Fibroblast of lung (primary cell): ENCODE measurements around the gene HABP2. TPM values are rescaled to one million over a fixed set of nuclear protein-coding genes. Genes with fewer than 3 reads are reported as not detected.

Experiments
- DNase-seq, 2 donors: peaks; one replicate each; pipeline versions ENCODE4 v3.0.0 to v3.0.0-alpha.2; 2010; ENCODE audit warnings: low read depth in 2 of 2
- H2AFZ ChIP-seq: 2 replicates; pipeline ENCODE4 v1.5.1; 2012; ENCODE audit warnings: low read length, control low read depth, inconsistent platforms
- H3K27ac ChIP-seq: 2 replicates; pipeline ENCODE4 v1.5.1; 2011; ENCODE audit warnings: low read length, control low read depth; ENCODE audit not compliant: insufficient read depth
- H3K27me3 ChIP-seq: 2 replicates; pipeline ENCODE4 v1.5.1; 2011; ENCODE audit warnings: mild to moderate bottlenecking, low read length; ENCODE audit not compliant: control insufficient read depth, insufficient read depth
- H3K36me3 ChIP-seq: 2 replicates; pipeline ENCODE4 v1.5.1; 2011; ENCODE audit warnings: low read length; ENCODE audit not compliant: control insufficient read depth, insufficient read depth
- H3K4me1 ChIP-seq: 2 replicates; pipeline ENCODE4 v1.5.1; 2011; ENCODE audit warnings: low read length; ENCODE audit not compliant: control insufficient read depth, insufficient read depth; ENCODE audit errors: extremely low read depth
- H3K4me2 ChIP-seq: 2 replicates; pipeline ENCODE4 v1.5.1; 2011; ENCODE audit warnings: low read length, control low read depth; ENCODE audit not compliant: insufficient read depth; ENCODE audit errors: extremely low read depth
- H3K4me3 ChIP-seq, 4 experiments: fragments of 200-600 bp in 1 of 4; sonication (generic) in 1 of 4; replicated peaks in 1 of 4; 2 replicates each; pipeline ENCODE4 v1.5.1; 2011 to 2016; ENCODE audit warnings: low read length in 4 of 4, low read depth in 3 of 4, mild to moderate bottlenecking in 3 of 4, control low read depth in 2 of 4, inconsistent platforms in 1 of 4, mixed read lengths in 1 of 4; ENCODE audit not compliant: insufficient read depth in 1 of 4; ENCODE audit errors: control extremely low read depth in 1 of 4
- H3K79me2 ChIP-seq: 2 replicates; pipeline ENCODE4 v1.5.1; 2012; ENCODE audit warnings: mild to moderate bottlenecking, low read length, inconsistent platforms; ENCODE audit not compliant: control insufficient read depth, insufficient read depth
- H3K9ac ChIP-seq: 2 replicates; pipeline ENCODE4 v1.5.1; 2011; ENCODE audit warnings: mild to moderate bottlenecking, low read length, control low read depth; ENCODE audit not compliant: insufficient read depth
- H3K9me3 ChIP-seq: 2 replicates; pipeline ENCODE4 v1.5.1; 2012; ENCODE audit warnings: low read depth, low read length; ENCODE audit not compliant: control insufficient read depth, insufficient read depth
- H4K20me1 ChIP-seq: 2 replicates; pipeline ENCODE4 v1.5.1; 2011; ENCODE audit warnings: low read length; ENCODE audit not compliant: control insufficient read depth, insufficient read depth; ENCODE audit errors: extremely low read depth
- CTCF ChIP-seq, 2 donors: IDR thresholded peaks in 1 of 2; conservative IDR thresholded peaks in 1 of 2; 1 replicate in 1 of 2; 2 replicates in 1 of 2; pipeline ENCODE4 v1.5.1; 2011 to 2012; ENCODE audit warnings: low read length in 2 of 2, control low read depth in 1 of 2, inconsistent platforms in 1 of 2, low read depth in 1 of 2, mild to moderate bottlenecking in 1 of 2
- EZH2 ChIP-seq: IDR thresholded peaks from 2 replicates; pipeline ENCODE4 v1.5.1; 2012; ENCODE audit warnings: low read length, control low read depth, mild to moderate bottlenecking; ENCODE audit errors: missing control alignments
- polyA plus RNA-seq, 2 donors: library from polyadenylated mRNA; depleted of rRNA in 1 of 2; stranded (reverse) in 1 of 2; unstranded in 1 of 2; fragments of >200 nt; gene quantifications; 2 replicates each; pipeline ENCODE4 v1.2.1, GENCODE V29; 2011 to 2012; ENCODE audit warnings: missing spikeins in 1 of 2
- total RNA-seq: library from RNA; depleted of rRNA; stranded (reverse); fragments of >200 nt; gene quantifications from 2 replicates; pipeline ENCODE4 v1.2.1, GENCODE V29; 2014

Gene HABP2
- total and polyA plus RNA-seq, 2 donors (not counting 1 experiment from before 2014, with no cell fraction given) = not detected

- no peaks in the 10 kb centered on the region for H3K36me3 ChIP-seq
- H3K4me1 ChIP-seq = no peaks in the 10 kb centered on the region
- no peaks in the 10 kb centered on the region for H3K9me3 ChIP-seq
- H3K27me3 ChIP-seq = no peaks in the 10 kb centered on the region
- H3K27ac ChIP-seq = no peak overlapping the region
- no peak overlapping the region for H2AFZ ChIP-seq
- no peaks in the 10 kb centered on the region for H3K79me2 ChIP-seq
- TF ChIP-seq CTCF (conservative IDR thresholded peaks at IDR 0.05 in 1 of 2, IDR thresholded peaks at IDR 0.05 in 1 of 2; ENCODE audit: low read depth in 1 of 2, low read length in 2 of 2) (no peak), EZH2 (no peak)
- no peak overlapping the region for H3K9ac ChIP-seq
- no peaks in the 10 kb centered on the region for H4K20me1 ChIP-seq
- DNase-seq = peak in 1 of 2 donors; percentile 54
- H3K4me2 ChIP-seq = no peak overlapping the region
- no peak overlapping the region for H3K4me3 ChIP-seq
Observed at GRCh38 chr10:113609704-113610108, 56.9 kb downstream of the HABP2 start.

DNA sequence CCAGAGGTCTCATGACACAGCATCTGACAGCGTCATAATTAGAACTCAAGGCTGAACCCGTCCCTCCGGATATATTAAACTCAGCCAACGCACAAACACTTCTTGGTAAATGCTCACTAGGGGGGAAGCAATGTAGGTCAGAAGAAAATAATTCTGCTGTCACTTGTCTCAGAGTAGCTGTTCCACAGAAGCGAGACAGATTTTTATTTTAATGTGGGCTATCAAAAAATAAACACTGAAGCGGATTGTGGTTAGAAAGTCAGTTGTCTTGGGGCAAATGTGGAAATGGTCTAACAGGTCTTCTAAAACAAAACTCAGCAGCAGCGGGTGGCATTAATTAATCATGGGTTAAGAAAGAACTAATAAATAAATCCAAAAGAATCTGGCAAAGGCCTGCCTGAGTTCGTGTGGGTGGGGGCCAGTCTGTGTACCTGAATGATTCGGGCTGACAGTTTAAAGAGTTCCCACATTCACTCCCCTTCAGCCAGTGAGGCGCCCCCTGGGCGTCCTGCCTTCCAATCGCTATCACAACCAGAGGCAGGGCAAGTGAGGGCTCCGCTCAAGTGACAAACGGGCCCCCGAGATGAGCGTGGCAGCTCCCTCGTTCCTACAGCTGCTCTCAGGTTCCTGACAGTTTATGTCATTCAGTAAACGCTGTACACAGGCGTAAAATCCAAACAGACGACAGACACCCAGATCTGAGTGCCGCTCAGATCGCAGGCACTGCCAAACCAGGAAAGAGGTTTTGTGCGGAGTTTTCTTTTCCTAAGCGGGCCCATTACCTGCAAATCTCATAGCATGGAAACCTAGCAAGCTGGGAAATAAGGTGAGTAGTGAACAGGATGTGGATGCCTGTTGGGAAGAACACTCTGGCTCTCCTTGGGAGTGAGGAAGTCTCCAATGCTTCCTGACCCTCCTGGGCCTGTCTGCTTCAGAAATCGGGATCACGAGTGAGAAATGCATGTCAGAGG lies 58.1 kb downstream of the HABP2 start:
- H3K79me2 ChIP-seq = no peaks in the 10 kb centered on the region
- no peaks in the 10 kb centered on the region for H4K20me1 ChIP-seq
- H2AFZ ChIP-seq = no peak overlapping the region
- H3K4me2 ChIP-seq = no peak overlapping the region
- H3K27ac ChIP-seq = no peak overlapping the region
- no peak overlapping the region for H3K9ac ChIP-seq
- no peak overlapping the region for H3K4me3 ChIP-seq
- no peaks in the 10 kb centered on the region for H3K4me1 ChIP-seq
- no peaks in the 10 kb centered on the region for H3K27me3 ChIP-seq
- no peaks in the 10 kb centered on the region for H3K36me3 ChIP-seq
- peak in 1 of 2 donors; percentile 59 for DNase-seq
- no peaks in the 10 kb centered on the region for H3K9me3 ChIP-seq
- TF ChIP-seq CTCF (conservative IDR thresholded peaks at IDR 0.05 in 1 of 2, IDR thresholded peaks at IDR 0.05 in 1 of 2; ENCODE audit: low read depth in 1 of 2, low read length in 2 of 2) (no peak), EZH2 (no peak)

- Histone ChIP-seq H3K9me3 (no peaks in the 10 kb centered on the region), H3K27me3 (no peaks in the 10 kb centered on the region), H3K4me1 (no peaks in the 10 kb centered on the region), H3K27ac (no peak overlapping the region), H3K4me3 (no peak overlapping the region), H3K36me3 (no peaks in the 10 kb centered on the region), H2AFZ (no peak overlapping the region), H3K9ac (no peak overlapping the region), H3K4me2 (no peak overlapping the region), H3K79me2 (no peaks in the 10 kb centered on the region), H4K20me1 (no peaks in the 10 kb centered on the region)
- TF ChIP-seq CTCF (conservative IDR thresholded peaks at IDR 0.05 in 1 of 2, IDR thresholded peaks at IDR 0.05 in 1 of 2; ENCODE audit: low read depth in 1 of 2, low read length in 2 of 2) (no peak), EZH2 (no peak)
- DNase-seq = no peak
Observed at GRCh38 chr10:113612154-113612553, 59.3 kb downstream of the HABP2 start.
